ENCODE data around the gene GLI3. TPM values are rescaled to one million over a fixed set of nuclear protein-coding genes. Genes with fewer than 3 reads are reported as not detected.

Gene GLI3
- total RNA-seq, result 5.9 and 8.2 TPM in 2 replicates

DNA sequence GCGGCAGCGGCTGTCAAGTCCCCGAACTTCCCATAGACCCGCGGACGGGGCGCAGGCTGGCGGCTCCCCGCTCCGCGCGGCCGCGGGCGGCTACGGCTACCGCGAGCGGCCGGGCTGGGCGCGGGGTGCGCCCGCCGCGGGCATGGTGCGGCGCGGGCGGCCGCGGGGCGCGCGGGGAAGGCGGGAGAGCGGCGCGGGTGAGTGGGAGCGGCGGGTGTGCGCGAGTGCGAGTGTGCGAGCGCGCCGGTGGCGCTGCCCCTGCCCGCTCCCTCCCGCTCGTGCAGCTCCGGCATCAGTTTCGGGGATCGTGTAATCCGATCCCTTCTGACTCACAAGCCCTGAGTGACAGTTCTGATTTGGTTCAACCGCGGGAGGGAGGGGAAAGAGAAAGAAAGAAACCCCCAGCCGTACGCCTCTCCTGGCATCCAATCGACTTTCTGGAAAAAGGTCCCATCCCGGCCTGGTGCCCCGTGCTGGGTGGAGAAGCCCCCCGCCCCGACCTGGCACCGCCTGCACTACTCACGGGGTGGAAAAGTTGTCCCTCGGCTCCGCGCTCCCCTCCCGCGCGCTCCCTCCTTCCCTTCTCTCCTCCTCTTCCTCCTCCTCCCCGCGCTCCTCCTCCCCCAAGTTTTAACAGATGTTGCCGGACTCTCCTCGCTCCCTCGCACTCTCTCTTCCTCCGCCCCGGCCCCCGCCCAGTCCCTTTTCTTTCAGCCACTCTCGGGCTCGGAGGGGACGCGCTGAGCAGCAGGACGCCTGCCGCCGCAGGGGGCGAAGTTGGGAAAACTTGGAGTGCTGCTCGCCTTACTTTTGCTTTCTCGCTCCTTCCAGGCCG is at the start of gene GLI3:
TSS of gene GLI3 (minus strand) at position 234 of the 835 bp plus-strand sequence. CDS start 13,956 bp downstream, outside the sequence.

Small RNA genes within 50 kb of the gene (small RNA-seq; reads per million reads assigned to genes)
- gene HMGN2P30 (ENCODE audit: low replicate concordance), result not detected

Measured in placental pericyte (primary cell).